ENCODE data around the gene RD3L.

Gene RD3L

GRCh38 chr14:103904493-103905107 lies 37.7 kb downstream of the RD3L start:
- no peaks in the 10 kb centered on the region for H3K4me1 ChIP-seq (ENCODE audit: control insufficient read depth, insufficient read depth, low read length)
- H3K9me3 ChIP-seq (ENCODE audit: control insufficient read depth, insufficient read depth, low read length), result no peaks in the 10 kb centered on the region
- H3K9ac ChIP-seq (ENCODE audit: low read depth, low read length), result no peak overlapping the region
- no peaks in the 10 kb centered on the region for H3K36me3 ChIP-seq (ENCODE audit: control insufficient read depth, insufficient read depth, low read length)
- H3K4me3 ChIP-seq (ENCODE audit: low read depth, low read length), result no peak overlapping the region
- no peaks in the 10 kb centered on the region for H3K27me3 ChIP-seq (ENCODE audit: control insufficient read depth, insufficient read depth, low read length)

GRCh38 chr14:103899833-103900232 lies 42.5 kb downstream of the RD3L start:
- H3K4me3 ChIP-seq (ENCODE audit: low read depth, low read length), result no peak overlapping the region
- H3K9me3 ChIP-seq (ENCODE audit: control insufficient read depth, insufficient read depth, low read length), result no peaks in the 10 kb centered on the region
- no peaks in the 10 kb centered on the region for H3K36me3 ChIP-seq (ENCODE audit: control insufficient read depth, insufficient read depth, low read length)
- no peaks in the 10 kb centered on the region for H3K4me1 ChIP-seq (ENCODE audit: control insufficient read depth, insufficient read depth, low read length)
- H3K27me3 ChIP-seq (ENCODE audit: control insufficient read depth, insufficient read depth, low read length), result no peaks in the 10 kb centered on the region
- no peak overlapping the region for H3K9ac ChIP-seq (ENCODE audit: low read depth, low read length)

DNA sequence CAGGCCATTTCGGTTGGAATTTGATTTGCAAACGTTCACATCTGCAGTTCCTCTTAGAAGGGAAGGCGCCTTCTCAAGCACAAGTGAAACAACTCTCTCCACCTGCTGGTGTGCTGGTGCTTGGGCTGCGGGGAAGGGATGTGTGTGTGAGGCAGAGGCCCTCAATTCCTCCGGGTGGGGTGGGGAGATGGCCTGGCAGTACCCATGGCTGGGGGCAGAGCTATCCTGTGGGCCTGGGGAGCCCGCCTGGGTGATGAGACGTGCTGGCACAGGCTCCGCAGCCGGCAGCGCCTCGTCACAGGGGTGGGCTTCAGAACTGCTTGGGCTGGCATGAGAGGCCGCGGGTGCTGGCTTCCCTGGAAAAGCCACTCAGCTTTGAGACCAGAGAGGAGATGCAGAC lies 43.0 kb downstream of the RD3L start:
- H3K4me1 ChIP-seq (ENCODE audit: control insufficient read depth, insufficient read depth, low read length), result no peaks in the 10 kb centered on the region
- no peak overlapping the region for H3K9ac ChIP-seq (ENCODE audit: low read depth, low read length)
- H3K9me3 ChIP-seq (ENCODE audit: control insufficient read depth, insufficient read depth, low read length), result no peaks in the 10 kb centered on the region
- no peak overlapping the region for H3K4me3 ChIP-seq (ENCODE audit: low read depth, low read length)
- no peaks in the 10 kb centered on the region for H3K36me3 ChIP-seq (ENCODE audit: control insufficient read depth, insufficient read depth, low read length)
- no peaks in the 10 kb centered on the region for H3K27me3 ChIP-seq (ENCODE audit: control insufficient read depth, insufficient read depth, low read length)

DNA sequence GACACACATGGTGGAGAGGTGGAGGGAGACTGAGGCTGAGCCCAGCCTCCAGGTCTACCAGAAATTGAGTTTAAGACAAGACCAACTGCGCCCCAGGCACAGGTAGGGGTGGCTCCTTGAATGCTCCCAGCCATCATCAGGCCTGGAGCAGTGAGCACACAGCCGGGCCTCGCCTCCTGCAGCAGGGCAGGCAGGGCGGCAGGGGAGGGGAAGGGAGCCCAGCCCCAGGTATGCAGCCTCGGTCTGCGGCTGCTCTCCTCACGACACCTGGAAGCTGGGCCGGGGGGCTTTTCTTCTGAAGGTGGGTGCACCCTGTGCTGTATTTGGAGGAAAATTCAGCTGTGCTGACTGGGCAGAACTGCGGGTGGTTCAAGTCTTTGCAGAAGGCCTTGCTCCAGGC lies 43.6 kb downstream of the RD3L start:
- H3K4me1 ChIP-seq (ENCODE audit: control insufficient read depth, insufficient read depth, low read length), result no peaks in the 10 kb centered on the region
- no peaks in the 10 kb centered on the region for H3K36me3 ChIP-seq (ENCODE audit: control insufficient read depth, insufficient read depth, low read length)
- no peak overlapping the region for H3K9ac ChIP-seq (ENCODE audit: low read depth, low read length)
- H3K9me3 ChIP-seq (ENCODE audit: control insufficient read depth, insufficient read depth, low read length), result no peaks in the 10 kb centered on the region
- H3K4me3 ChIP-seq (ENCODE audit: low read depth, low read length), result no peak overlapping the region
- no peaks in the 10 kb centered on the region for H3K27me3 ChIP-seq (ENCODE audit: control insufficient read depth, insufficient read depth, low read length)

GRCh38 chr14:103898204-103898603 lies 44.1 kb downstream of the RD3L start:
- no peak overlapping the region for H3K4me3 ChIP-seq (ENCODE audit: low read depth, low read length)
- no peak overlapping the region for H3K9ac ChIP-seq (ENCODE audit: low read depth, low read length)
- H3K27me3 ChIP-seq (ENCODE audit: control insufficient read depth, insufficient read depth, low read length), result no peaks in the 10 kb centered on the region
- no peaks in the 10 kb centered on the region for H3K9me3 ChIP-seq (ENCODE audit: control insufficient read depth, insufficient read depth, low read length)
- no peaks in the 10 kb centered on the region for H3K36me3 ChIP-seq (ENCODE audit: control insufficient read depth, insufficient read depth, low read length)
- no peaks in the 10 kb centered on the region for H3K4me1 ChIP-seq (ENCODE audit: control insufficient read depth, insufficient read depth, low read length)

- no peak overlapping the region for H3K9ac ChIP-seq (ENCODE audit: low read depth, low read length)
- H3K36me3 ChIP-seq (ENCODE audit: control insufficient read depth, insufficient read depth, low read length), result no peaks in the 10 kb centered on the region
- H3K9me3 ChIP-seq (ENCODE audit: control insufficient read depth, insufficient read depth, low read length), result no peaks in the 10 kb centered on the region
- H3K27me3 ChIP-seq (ENCODE audit: control insufficient read depth, insufficient read depth, low read length), result no peaks in the 10 kb centered on the region
- no peak overlapping the region for H3K4me3 ChIP-seq (ENCODE audit: low read depth, low read length)
- H3K4me1 ChIP-seq (ENCODE audit: control insufficient read depth, insufficient read depth, low read length), result no peaks in the 10 kb centered on the region
Measured at GRCh38 chr14:103897075-103897947, 45.0 kb downstream of the RD3L start.

GRCh38 chr14:103896578-103896977 lies 45.8 kb downstream of the RD3L start:
- Histone ChIP-seq H3K4me1 (ENCODE audit: control insufficient read depth, insufficient read depth, low read length) (no peaks in the 10 kb centered on the region), H3K27me3 (ENCODE audit: control insufficient read depth, insufficient read depth, low read length) (no peaks in the 10 kb centered on the region), H3K9ac (ENCODE audit: low read depth, low read length) (no peak overlapping the region), H3K36me3 (ENCODE audit: control insufficient read depth, insufficient read depth, low read length) (no peaks in the 10 kb centered on the region), H3K4me3 (ENCODE audit: low read depth, low read length) (no peak overlapping the region), H3K9me3 (ENCODE audit: control insufficient read depth, insufficient read depth, low read length) (no peaks in the 10 kb centered on the region)

DNA sequence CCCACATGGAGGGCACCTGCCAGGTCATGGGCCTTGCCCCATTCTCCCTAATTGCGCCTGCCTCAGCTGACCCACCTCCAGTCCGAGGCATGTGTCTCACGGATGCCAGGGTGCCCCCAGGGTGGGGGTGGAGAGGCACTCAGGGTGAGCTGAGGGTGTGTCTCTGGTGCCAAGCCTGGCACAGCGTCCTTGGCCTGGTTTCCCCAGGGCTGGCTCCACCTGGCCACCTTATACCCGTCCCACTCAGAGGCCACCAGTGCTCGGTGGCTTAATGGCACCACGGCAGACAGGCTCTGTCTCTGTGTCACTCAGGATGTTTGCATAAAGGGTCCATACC lies 47.6 kb downstream of the RD3L start:
- Histone ChIP-seq H3K27me3 (ENCODE audit: control insufficient read depth, insufficient read depth, low read length) (no peaks in the 10 kb centered on the region), H3K4me1 (ENCODE audit: control insufficient read depth, insufficient read depth, low read length) (no peaks in the 10 kb centered on the region), H3K9me3 (ENCODE audit: control insufficient read depth, insufficient read depth, low read length) (no peaks in the 10 kb centered on the region)

GRCh38 chr14:103894034-103894722 lies 48.2 kb downstream of the RD3L start:
- Histone ChIP-seq H3K27me3 (ENCODE audit: control insufficient read depth, insufficient read depth, low read length) (no peaks in the 10 kb centered on the region), H3K36me3 (ENCODE audit: control insufficient read depth, insufficient read depth, low read length) (no peaks in the 10 kb centered on the region), H3K4me1 (ENCODE audit: control insufficient read depth, insufficient read depth, low read length) (no peaks in the 10 kb centered on the region), H3K9ac (ENCODE audit: low read depth, low read length) (no peak overlapping the region), H3K4me3 (ENCODE audit: low read depth, low read length) (no peak overlapping the region), H3K9me3 (ENCODE audit: control insufficient read depth, insufficient read depth, low read length) (no peaks in the 10 kb centered on the region)

More for the DNA sequence above, 47.6 kb downstream of the RD3L start:
- H3K9ac ChIP-seq (ENCODE audit: low read depth, low read length), result no peak overlapping the region
- no peaks in the 10 kb centered on the region for H3K36me3 ChIP-seq (ENCODE audit: control insufficient read depth, insufficient read depth, low read length)
- H3K4me3 ChIP-seq (ENCODE audit: low read depth, low read length), result no peak overlapping the region

- H3K9me3 ChIP-seq (ENCODE audit: control insufficient read depth, insufficient read depth, low read length), result no peaks in the 10 kb centered on the region
- H3K4me1 ChIP-seq (ENCODE audit: control insufficient read depth, insufficient read depth, low read length), result no peaks in the 10 kb centered on the region
- H3K27me3 ChIP-seq (ENCODE audit: control insufficient read depth, insufficient read depth, low read length), result no peaks in the 10 kb centered on the region
Measured at GRCh38 chr14:103892247-103892646, 50.1 kb downstream of the RD3L start.

GRCh38 chr14:103891667-103892215 lies 50.6 kb downstream of the RD3L start:
- Histone ChIP-seq H3K36me3 (ENCODE audit: control insufficient read depth, insufficient read depth, low read length) (no peaks in the 10 kb centered on the region), H3K27me3 (ENCODE audit: control insufficient read depth, insufficient read depth, low read length) (no peaks in the 10 kb centered on the region), H3K4me3 (ENCODE audit: low read depth, low read length) (no peak overlapping the region), H3K4me1 (ENCODE audit: control insufficient read depth, insufficient read depth, low read length) (no peaks in the 10 kb centered on the region), H3K9ac (ENCODE audit: low read depth, low read length) (no peak overlapping the region), H3K9me3 (ENCODE audit: control insufficient read depth, insufficient read depth, low read length) (no peaks in the 10 kb centered on the region)

More at GRCh38 chr14:103892247-103892646, 50.1 kb downstream of the RD3L start:
- no peak overlapping the region for H3K9ac ChIP-seq (ENCODE audit: low read depth, low read length)
- no peaks in the 10 kb centered on the region for H3K36me3 ChIP-seq (ENCODE audit: control insufficient read depth, insufficient read depth, low read length)
- no peak overlapping the region for H3K4me3 ChIP-seq (ENCODE audit: low read depth, low read length)

All from iPS-15b (cell line).